ENCODE data around the gene SLC25A12. TPM values are rescaled to one million over a fixed set of nuclear protein-coding genes. Genes with fewer than 3 reads are reported as not detected.

The SLC25A12 gene
- polyA plus RNA-seq, 1 of the 3 experiments (the other 2 are of a cell fraction), result 13.0 TPM

GRCh38 chr2:171919453-171919852 is 25.4 kb upstream of the SLC25A12 start:
- Histone ChIP-seq H3K9me2 (no peaks in the 10 kb centered on the region), H3K4me2 (no peak overlapping the region), H3K4me1 (ENCODE audit: control insufficient read depth in 1 of 2, insufficient read depth in 2 of 2, low read depth in 1 of 2, low read length in 1 of 2) (peaks cover 7 to 8% of the 10 kb centered on the region in 2 experiments; a peak in 3 of 4 replicates), H3K27ac (ENCODE audit: low read depth in 2 of 2, low read length in 1 of 2) (no peak overlapping the region), H2AFZ (ENCODE audit: low read depth) (no peak overlapping the region), H3K27me3 (ENCODE audit: insufficient read depth) (no peaks in the 10 kb centered on the region), H3K9me3 (no peaks in the 10 kb centered on the region), H3K79me2 (ENCODE audit: insufficient read depth) (peaks cover 18% of the 10 kb centered on the region), H3F3A (replicated peaks; ENCODE audit: insufficient read depth) (peaks cover 10% of the 10 kb centered on the region), H3K36me3 (replicated peaks in 1 of 2; ENCODE audit: control insufficient read depth in 1 of 2, insufficient read depth in 2 of 2, low read length in 1 of 2) (no peaks in the 10 kb centered on the region), H3K9ac (no peak overlapping the region), H4K20me1 (ENCODE audit: insufficient read depth) (no peaks in the 10 kb centered on the region), H3K4me3 (ENCODE audit: low read depth in 2 of 2, low read length in 1 of 2) (no peak overlapping the region)
- ChIA-PET CTCF (no interaction called here), POLR2A (no interaction called here)
- DNase-seq, result no peak
- 84% methylated on average over 2 of the region's 2 CpGs for WGBS (ENCODE audit: low lambda C conversion rate)
- TF ChIP-seq FOSL2 (IDR thresholded peaks at IDR 0.05; ENCODE audit: borderline replicate concordance, low read depth), result no peak
- TF ChIP-seq TEAD4 (IDR thresholded peaks at IDR 0.05; ENCODE audit: borderline replicate concordance, insufficient read depth), result no peak
- TF ChIP-seq REST (IDR thresholded peaks at IDR 0.05; ENCODE audit: low read depth, low read length), result no peak
- TF ChIP-seq EZH2phosphoT487 (IDR thresholded peaks at IDR 0.05; ENCODE audit: borderline replicate concordance, low read depth), result no peak
- no peak for TF ChIP-seq RFX5 (IDR thresholded peaks at IDR 0.05; ENCODE audit: low read length)
- TF ChIP-seq MXI1 (IDR thresholded peaks at IDR 0.05; ENCODE audit: low read depth, low read length), result no peak
- TF ChIP-seq SMC3 (IDR thresholded peaks at IDR 0.05; ENCODE audit: low read depth, low read length), result no peak
- TF ChIP-seq FOXJ3 (CRISPR knock-in tag; IDR thresholded peaks at IDR 0.05), result no peak
- no peak for TF ChIP-seq ZBTB33 (IDR thresholded peaks at IDR 0.05; ENCODE audit: borderline replicate concordance, low read depth)
- TF ChIP-seq IRF3 (IDR thresholded peaks at IDR 0.05; ENCODE audit: low read depth, low read length), result no peak
- TF ChIP-seq TAF1 (IDR thresholded peaks at IDR 0.05; ENCODE audit: borderline replicate concordance, low read depth, low read length), result no peak
- TF ChIP-seq EP300 (IDR thresholded peaks at IDR 0.05; ENCODE audit: borderline replicate concordance in 1 of 2, low read depth in 1 of 2, low read length in 1 of 2), result no peak
- no peak for TF ChIP-seq CTCF (IDR thresholded peaks at IDR 0.05)
- no peak for TF ChIP-seq JUND (IDR thresholded peaks at IDR 0.05)
- TF ChIP-seq FOXM1 (IDR thresholded peaks at IDR 0.05; ENCODE audit: low read depth), result no peak
- TF ChIP-seq RXRA (IDR thresholded peaks at IDR 0.05; ENCODE audit: borderline replicate concordance, low read depth), result no peak
- no peak for TF ChIP-seq POLR2AphosphoS5 (IDR thresholded peaks at IDR 0.05; ENCODE audit: low read depth, low read length)
- TF ChIP-seq TCF12 (IDR thresholded peaks at IDR 0.05), result no peak
